ENCODE data around the gene EXOC3L1.

DNA sequence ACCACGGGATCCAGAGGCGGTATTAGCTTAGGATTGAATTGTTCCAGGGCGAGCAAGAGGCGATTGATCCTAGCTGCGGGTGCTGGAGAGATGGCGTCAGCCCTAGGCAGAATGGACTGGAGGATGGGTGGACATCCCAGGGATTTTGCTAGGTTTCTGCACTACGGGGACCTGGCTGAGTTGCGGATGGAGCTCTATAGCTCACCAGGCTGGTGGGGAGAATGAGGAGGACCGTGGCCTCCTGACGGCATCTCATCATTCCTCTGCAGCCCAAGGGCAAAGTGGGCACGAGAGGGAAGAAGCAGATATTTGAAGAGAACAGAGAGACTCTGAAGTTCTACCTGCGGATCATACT, 37.6 kb upstream of the EXOC3L1 start:
- TF ChIP-seq POLR2A (IDR thresholded peaks at IDR 0.05; ENCODE audit: low read depth, low read length) (no peak), RFX5 (IDR thresholded peaks at IDR 0.05; ENCODE audit: low read depth, low read length) (no peak), CTCF (conservative IDR thresholded peaks at IDR 0.05; ENCODE audit: low read depth, low read length) (no peak), RAD21 (IDR thresholded peaks at IDR 0.05; ENCODE audit: low read length) (no peak), CHD1 (IDR thresholded peaks at IDR 0.05; ENCODE audit: low read depth, low read length) (no peak), MXI1 (IDR thresholded peaks at IDR 0.05; ENCODE audit: borderline replicate concordance, low read depth, low read length) (no peak), BHLHE40 (IDR thresholded peaks at IDR 0.05; ENCODE audit: low read depth, low read length) (no peak), CEBPB (IDR thresholded peaks at IDR 0.05; ENCODE audit: low read depth, low read length) (no peak), MAZ (IDR thresholded peaks at IDR 0.05; ENCODE audit: borderline replicate concordance, low read depth, low read length) (no peak), NFE2L2 (IDR thresholded peaks at IDR 0.05; ENCODE audit: low read depth, low read length) (no peak), SMC3 (IDR thresholded peaks at IDR 0.05; ENCODE audit: low read depth, low read length) (no peak)
- TF ChIP-seq, protein P1, sequence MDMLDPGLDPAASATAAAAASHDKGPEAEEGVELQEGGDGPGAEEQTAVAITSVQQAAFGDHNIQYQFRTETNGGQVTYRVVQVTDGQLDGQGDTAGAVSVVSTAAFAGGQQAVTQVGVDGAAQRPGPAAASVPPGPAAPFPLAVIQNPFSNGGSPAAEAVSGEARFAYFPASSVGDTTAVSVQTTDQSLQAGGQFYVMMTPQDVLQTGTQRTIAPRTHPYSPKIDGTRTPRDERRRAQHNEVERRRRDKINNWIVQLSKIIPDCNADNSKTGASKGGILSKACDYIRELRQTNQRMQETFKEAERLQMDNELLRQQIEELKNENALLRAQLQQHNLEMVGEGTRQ (IDR thresholded peaks at IDR 0.05; ENCODE audit: low read depth, low read length): no peak
- TF ChIP-seq, protein P2, sequence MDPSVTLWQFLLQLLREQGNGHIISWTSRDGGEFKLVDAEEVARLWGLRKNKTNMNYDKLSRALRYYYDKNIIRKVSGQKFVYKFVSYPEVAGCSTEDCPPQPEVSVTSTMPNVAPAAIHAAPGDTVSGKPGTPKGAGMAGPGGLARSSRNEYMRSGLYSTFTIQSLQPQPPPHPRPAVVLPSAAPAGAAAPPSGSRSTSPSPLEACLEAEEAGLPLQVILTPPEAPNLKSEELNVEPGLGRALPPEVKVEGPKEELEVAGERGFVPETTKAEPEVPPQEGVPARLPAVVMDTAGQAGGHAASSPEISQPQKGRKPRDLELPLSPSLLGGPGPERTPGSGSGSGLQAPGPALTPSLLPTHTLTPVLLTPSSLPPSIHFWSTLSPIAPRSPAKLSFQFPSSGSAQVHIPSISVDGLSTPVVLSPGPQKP (IDR thresholded peaks at IDR 0.05; ENCODE audit: borderline replicate concordance, low read depth, low read length): no peak
